Testis (tissue), 3 donors: ENCODE results near the gene MT1F. TPM values are rescaled to one million over a fixed set of nuclear protein-coding genes. Genes with fewer than 3 reads are reported as not detected.

Experiments
- DNase-seq: peaks from one replicate; pipeline ENCODE4 v3.0.0-alpha.2; 2019
- H3K27ac ChIP-seq, 2 donors: fragments of 200-600 bp; sonication (generic); one replicate each; pipeline ENCODE4 v1.5.1; 2019
- H3K27me3 ChIP-seq: fragments of 200-600 bp; sonication (generic); one replicate; pipeline ENCODE4 v1.5.1; 2019
- H3K36me3 ChIP-seq: fragments of 200-600 bp; sonication (generic); one replicate; pipeline ENCODE4 v1.5.1; 2017; ENCODE audit warnings: low read depth; ENCODE audit errors: missing control alignments
- H3K4me1 ChIP-seq: fragments of 200-600 bp; sonication (generic); one replicate; pipeline ENCODE4 v1.5.1; 2019
- H3K4me3 ChIP-seq, 2 donors: fragments of 200-600 bp; sonication (generic); one replicate each; pipeline ENCODE4 v1.5.1; 2017 to 2019
- H3K9me3 ChIP-seq: fragments of 200-600 bp; sonication (generic); one replicate; pipeline ENCODE4 v1.5.1; 2017
- POLR2A ChIP-seq: fragments of 450-650 bp; IDR thresholded peaks from one replicate; pipeline ENCODE4 v1.6.1; 2017; ENCODE audit warnings: antibody characterized with exemption, mild to moderate bottlenecking, moderate library complexity
- WGBS, 2 donors: methylation state at CpG; one replicate each; pipeline ENCODE4 v1.1.5; 2018; 5-methylcytosine and 5-hydroxymethylcytosine counted together
- intact Hi-C: fragments of 100-400 bp; cut with DNase I; formaldehyde crosslinking; loops from one replicate; pipeline ENCODE4 v1.15.1; 2023; ENCODE audit warnings: low total_unique reads
- polyA plus RNA-seq: library from polyadenylated mRNA; stranded (reverse); fragments of 350-450 nt; fragmentation: Illumina TruSeq; extraction: RNeasy Lipid Tissue Mini Kit (QIAGEN cat#74804); gene quantifications from one replicate; pipeline ENCODE4 v1.2.3, GENCODE V29; 2014; ENCODE audit warnings: low read depth, low replicate concordance; ENCODE audit not compliant: insufficient read depth
- total RNA-seq, 2 donors: library from RNA; depleted of rRNA; stranded (reverse); fragments of >200 nt; gene quantifications; one replicate each; pipeline ENCODE4 v1.2.3, GENCODE V29; 2016
- TF ChIP-seq, protein P1 (sequence below), 3 experiments: fragments of 450-650 bp in 2 of 3; fragments of 200-600 bp in 1 of 3; sonication (generic) in 1 of 3; IDR thresholded peaks; one replicate each; pipeline ENCODE4 v1.5.1; 2016 to 2019; ENCODE audit warnings: antibody characterized with exemption in 3 of 3, mild to moderate bottlenecking in 2 of 3, moderate library complexity in 1 of 3

MT1F gene
- total and polyA plus RNA-seq, 3 donors from 2014 or later = 3.6 to 15.4 (median 8.1) TPM

DNA sequence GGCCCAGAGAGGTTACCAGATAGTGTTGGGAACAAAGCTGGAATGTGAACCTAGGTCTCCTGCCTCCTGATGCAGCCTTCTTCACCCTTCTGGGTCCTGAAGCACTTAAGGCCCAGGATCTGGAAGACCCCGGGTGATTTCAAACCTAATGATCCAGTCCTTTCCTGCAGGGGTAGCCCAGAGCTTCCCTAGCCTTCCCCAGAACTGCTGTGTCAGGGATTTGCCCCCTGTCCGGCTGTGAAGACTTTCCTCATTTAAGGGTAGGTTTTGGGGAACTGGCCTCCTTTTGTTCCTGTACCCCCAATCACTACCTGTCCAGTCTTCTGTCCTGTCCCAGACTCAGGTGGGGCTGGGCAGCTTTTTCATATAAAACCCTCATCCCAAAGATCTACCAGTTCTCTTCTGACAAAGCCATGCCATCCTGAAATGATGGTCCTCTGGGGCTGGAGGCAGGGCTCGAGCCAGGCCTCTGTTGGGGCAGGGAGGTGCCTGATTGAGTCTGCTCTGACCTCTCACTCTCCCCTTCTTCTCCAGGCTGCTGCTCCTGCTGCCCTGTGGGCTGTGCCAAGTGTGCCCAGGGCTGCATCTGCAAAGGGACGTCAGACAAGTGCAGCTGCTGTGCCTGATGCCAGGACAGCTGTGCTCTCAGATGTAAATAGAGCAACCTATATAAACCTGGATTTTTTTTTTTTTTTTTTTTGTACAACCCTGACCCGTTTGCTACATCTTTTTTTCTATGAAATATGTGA lies 25.8 kb downstream of the MT1F start:
- peaks cover 16% of the 10 kb centered on the region for H3K4me1 ChIP-seq
- peak overlapping the region; percentile 48 to 61 for H3K4me3 ChIP-seq
- intact Hi-C loops = no loop called here
- DNase-seq = no peak
- no peaks in the 10 kb centered on the region for H3K27me3 ChIP-seq
- no peaks in the 10 kb centered on the region for H3K9me3 ChIP-seq
- H3K36me3 ChIP-seq = no peaks in the 10 kb centered on the region
- TF ChIP-seq, protein P1, sequence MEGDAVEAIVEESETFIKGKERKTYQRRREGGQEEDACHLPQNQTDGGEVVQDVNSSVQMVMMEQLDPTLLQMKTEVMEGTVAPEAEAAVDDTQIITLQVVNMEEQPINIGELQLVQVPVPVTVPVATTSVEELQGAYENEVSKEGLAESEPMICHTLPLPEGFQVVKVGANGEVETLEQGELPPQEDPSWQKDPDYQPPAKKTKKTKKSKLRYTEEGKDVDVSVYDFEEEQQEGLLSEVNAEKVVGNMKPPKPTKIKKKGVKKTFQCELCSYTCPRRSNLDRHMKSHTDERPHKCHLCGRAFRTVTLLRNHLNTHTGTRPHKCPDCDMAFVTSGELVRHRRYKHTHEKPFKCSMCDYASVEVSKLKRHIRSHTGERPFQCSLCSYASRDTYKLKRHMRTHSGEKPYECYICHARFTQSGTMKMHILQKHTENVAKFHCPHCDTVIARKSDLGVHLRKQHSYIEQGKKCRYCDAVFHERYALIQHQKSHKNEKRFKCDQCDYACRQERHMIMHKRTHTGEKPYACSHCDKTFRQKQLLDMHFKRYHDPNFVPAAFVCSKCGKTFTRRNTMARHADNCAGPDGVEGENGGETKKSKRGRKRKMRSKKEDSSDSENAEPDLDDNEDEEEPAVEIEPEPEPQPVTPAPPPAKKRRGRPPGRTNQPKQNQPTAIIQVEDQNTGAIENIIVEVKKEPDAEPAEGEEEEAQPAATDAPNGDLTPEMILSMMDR (IDR thresholded peaks at IDR 0.05) = no peak
- TF ChIP-seq POLR2A = no peak
- 77 to 86% methylated on average over 5 of the region's 5 CpGs for WGBS, 2 donors
- no peak overlapping the region for H3K27ac ChIP-seq

DNA sequence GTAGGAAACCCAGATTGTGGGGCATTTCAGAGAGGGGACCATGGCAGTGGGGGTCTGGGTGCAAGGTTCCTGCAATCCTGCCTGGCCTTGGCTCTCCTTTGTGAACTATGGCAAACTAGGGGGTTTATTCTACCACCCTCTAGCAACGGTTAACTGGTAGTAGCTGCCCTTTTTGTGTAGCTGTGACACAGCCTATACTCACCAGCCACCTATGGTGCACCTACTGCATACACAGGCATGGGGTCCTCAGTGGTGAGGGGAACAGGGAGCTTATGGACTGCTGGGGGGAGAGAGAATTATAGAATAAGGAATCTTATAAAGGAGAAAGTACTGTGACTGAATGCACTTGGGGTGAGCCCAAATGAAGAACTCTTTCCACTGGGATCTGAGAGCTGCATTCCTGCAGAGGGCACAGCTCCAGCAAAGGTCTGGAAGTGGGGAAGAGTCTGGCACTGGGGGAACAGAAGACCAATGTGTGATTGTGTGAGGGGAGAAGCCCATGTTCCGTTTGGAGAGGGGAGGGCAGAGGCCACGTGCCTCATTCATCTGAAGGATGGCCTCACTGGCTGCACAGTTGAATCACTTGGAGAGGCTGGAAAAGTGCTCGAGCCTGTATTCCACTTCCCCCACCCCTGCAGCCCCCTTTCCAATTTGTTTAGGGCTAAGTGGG lies 26.6 kb downstream of the MT1F start:
- TF ChIP-seq POLR2A = no peak
- TF ChIP-seq, protein P1 (IDR thresholded peaks at IDR 0.05) = no peak
- H3K4me1 ChIP-seq = peaks cover 16% of the 10 kb centered on the region
- WGBS, 2 donors = 58 to 68% methylated on average over 4 of the region's 4 CpGs
- intact Hi-C loops = no loop called here
- H3K27ac ChIP-seq = no peak overlapping the region
- H3K36me3 ChIP-seq = no peaks in the 10 kb centered on the region
- no peaks in the 10 kb centered on the region for H3K27me3 ChIP-seq
- no peak for DNase-seq
- H3K4me3 ChIP-seq = no peak overlapping the region
- no peaks in the 10 kb centered on the region for H3K9me3 ChIP-seq

DNA sequence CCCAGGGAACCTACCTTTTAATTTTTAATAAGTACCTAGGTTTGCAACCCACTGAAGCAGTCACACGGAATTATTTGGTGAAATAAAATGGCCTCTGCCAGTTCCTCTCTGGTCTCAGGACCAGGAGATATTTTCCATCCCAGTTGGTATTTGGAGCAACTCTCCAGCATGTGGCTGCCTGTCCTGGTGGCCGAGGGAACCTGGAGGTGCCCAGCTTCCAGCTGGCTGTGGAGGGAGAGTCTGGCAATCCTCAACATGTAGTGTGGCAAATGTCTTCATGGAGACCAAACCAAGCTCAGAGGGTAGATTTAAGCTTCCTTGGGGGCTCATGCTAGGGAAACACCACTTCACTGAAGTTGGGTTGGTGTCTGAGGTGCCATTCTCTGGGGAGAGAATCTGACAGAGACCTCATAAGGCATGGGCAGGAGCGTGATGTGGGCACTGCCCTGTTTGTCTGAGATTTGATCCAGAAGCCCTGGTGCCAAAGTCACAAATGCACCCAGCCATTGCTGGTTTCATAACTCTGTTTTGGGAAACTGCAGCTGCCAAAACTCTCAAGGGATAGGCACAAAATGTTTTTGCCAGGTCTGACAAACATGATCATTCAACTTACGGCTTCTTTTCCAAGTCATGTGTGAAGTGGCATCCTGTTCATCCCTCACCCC lies 27.3 kb downstream of the MT1F start:
- no peaks in the 10 kb centered on the region for H3K27me3 ChIP-seq
- no peaks in the 10 kb centered on the region for H3K36me3 ChIP-seq
- H3K4me3 ChIP-seq = no peak overlapping the region
- intact Hi-C loops = no loop called here
- DNase-seq = no peak
- no peak for TF ChIP-seq POLR2A
- TF ChIP-seq, protein P1 (IDR thresholded peaks at IDR 0.05) = no peak
- no peaks in the 10 kb centered on the region for H3K9me3 ChIP-seq
- no peak overlapping the region for H3K27ac ChIP-seq
- H3K4me1 ChIP-seq = peaks cover 16% of the 10 kb centered on the region
- WGBS, 2 donors = 95 to 96% methylated on average over 4 of the region's 4 CpGs

DNA sequence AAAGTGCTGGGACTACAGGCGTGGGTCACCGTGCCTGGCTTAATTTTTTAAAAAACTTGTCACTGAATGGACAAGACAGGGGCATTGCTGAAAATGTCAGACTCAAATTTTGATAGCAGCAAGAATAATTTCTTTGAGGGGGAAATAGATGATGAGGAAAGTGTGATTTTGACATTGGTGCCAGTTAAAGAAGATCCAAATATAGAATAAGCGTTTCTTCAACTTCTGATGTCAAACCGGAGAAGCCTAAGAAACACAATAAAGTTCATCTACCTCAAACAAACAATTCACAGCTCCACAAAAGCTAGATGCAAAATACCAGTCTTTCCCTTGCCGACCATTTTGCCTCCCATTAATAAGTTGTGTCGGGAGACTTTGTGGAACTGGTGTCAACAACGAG lies 29.0 kb downstream of the MT1F start:
- intact Hi-C loops = no loop called here
- no peak for TF ChIP-seq POLR2A
- TF ChIP-seq, protein P1 (IDR thresholded peaks at IDR 0.05) = no peak
- 86 to 98% methylated on average over 7 of the region's 7 CpGs for WGBS, 2 donors

More for the DNA sequence above, 29.0 kb downstream of the MT1F start:
- Histone ChIP-seq H3K9me3 (no peaks in the 10 kb centered on the region), H3K27ac (no peak overlapping the region), H3K36me3 (no peaks in the 10 kb centered on the region), H3K4me3 (no peak overlapping the region), H3K4me1 (peaks cover 11% of the 10 kb centered on the region), H3K27me3 (no peaks in the 10 kb centered on the region)
- no peak for DNase-seq
